Common myeloid progenitor, CD34-positive (primary cell): ENCODE results near the gene REX1BD.

Experiments
- CTCF ChIA-PET: fragments of 350-600 bp; sonication (Branson Sonifier 250); formaldehyde crosslinking; loops from one replicate; lab custom pipeline; 2021; ENCODE audit warnings: antibody characterized with exemption; lab: Charles Lee
- POLR2A ChIA-PET: fragments of 350-600 bp; sonication (Branson Sonifier 250); formaldehyde crosslinking; loops from one replicate; lab custom pipeline; 2021; ENCODE audit warnings: antibody characterized with exemption; lab: Charles Lee
- DNase-seq, 3 donors: peaks; one replicate each; pipeline versions ENCODE4 v3.0.0 to v3.0.0-alpha.2; 2013
- H3K27ac ChIP-seq, 2 experiments: 1 replicate in 1 of 2; 2 replicates in 1 of 2; pipeline ENCODE4 v1.7.0; 2013; ENCODE audit warnings: inconsistent platforms in 2 of 2, low read length in 2 of 2, mild to moderate bottlenecking in 2 of 2, low read depth in 1 of 2, moderate library complexity in 1 of 2; ENCODE audit not compliant: severe bottlenecking in 2 of 2, insufficient read depth in 1 of 2, poor library complexity in 1 of 2
- H3K27me3 ChIP-seq, 5 experiments: replicated peaks in 2 of 5; 1 replicate in 3 of 5; 2 replicates in 2 of 5; pipeline versions ENCODE4 v1.6.1 to v1.7.0; 2013; ENCODE audit warnings: low read length in 4 of 5, mild to moderate bottlenecking in 2 of 5, moderate library complexity in 2 of 5, inconsistent platforms in 1 of 5; ENCODE audit not compliant: insufficient read depth in 5 of 5, control insufficient read depth in 4 of 5
- H3K36me3 ChIP-seq, 4 experiments: 1 replicate in 2 of 4; 2 replicates in 2 of 4; pipeline versions ENCODE4 v1.6.1 to v1.7.0; 2013; ENCODE audit warnings: low read length in 3 of 4, control low read depth in 1 of 4, mild to moderate bottlenecking in 1 of 4; ENCODE audit not compliant: control insufficient read depth in 4 of 4, insufficient read depth in 4 of 4
- H3K4me1 ChIP-seq, 4 experiments: 1 replicate in 3 of 4; 2 replicates in 1 of 4; pipeline versions ENCODE4 v1.6.1 to v1.7.1; 2013; ENCODE audit warnings: low read length in 3 of 4, mild to moderate bottlenecking in 3 of 4, control low read depth in 1 of 4, inconsistent platforms in 1 of 4, moderate library complexity in 1 of 4; ENCODE audit not compliant: control insufficient read depth in 4 of 4, insufficient read depth in 4 of 4; ENCODE audit errors: control extremely low read depth in 1 of 4
- H3K4me3 ChIP-seq, 7 experiments: 1 replicate in 4 of 7; 2 replicates in 3 of 7; pipeline versions ENCODE4 v1.5.1 to v1.7.0; 2013; ENCODE audit warnings: mild to moderate bottlenecking in 7 of 7, low read length in 6 of 7, moderate library complexity in 6 of 7, inconsistent platforms in 2 of 7, low read depth in 2 of 7, control low read depth in 1 of 7; ENCODE audit not compliant: insufficient read depth in 4 of 7, control insufficient read depth in 1 of 7; ENCODE audit errors: extremely low read depth in 1 of 7
- H3K9me3 ChIP-seq, 5 experiments: 1 replicate in 4 of 5; 2 replicates in 1 of 5; pipeline versions ENCODE4 v1.6.1 to v1.7.1; 2013; ENCODE audit warnings: low read length in 4 of 5, mild to moderate bottlenecking in 2 of 5, inconsistent platforms in 1 of 5, low read depth in 1 of 5, moderate library complexity in 1 of 5; ENCODE audit not compliant: control insufficient read depth in 4 of 5, insufficient read depth in 2 of 5; ENCODE audit errors: control extremely low read depth in 1 of 5
- WGBS: methylation state at CpG from one replicate; pipeline ENCODE4 v1.1.5; 2013; ENCODE audit not compliant: insufficient coverage; 5-methylcytosine and 5-hydroxymethylcytosine counted together

Gene REX1BD

DNA sequence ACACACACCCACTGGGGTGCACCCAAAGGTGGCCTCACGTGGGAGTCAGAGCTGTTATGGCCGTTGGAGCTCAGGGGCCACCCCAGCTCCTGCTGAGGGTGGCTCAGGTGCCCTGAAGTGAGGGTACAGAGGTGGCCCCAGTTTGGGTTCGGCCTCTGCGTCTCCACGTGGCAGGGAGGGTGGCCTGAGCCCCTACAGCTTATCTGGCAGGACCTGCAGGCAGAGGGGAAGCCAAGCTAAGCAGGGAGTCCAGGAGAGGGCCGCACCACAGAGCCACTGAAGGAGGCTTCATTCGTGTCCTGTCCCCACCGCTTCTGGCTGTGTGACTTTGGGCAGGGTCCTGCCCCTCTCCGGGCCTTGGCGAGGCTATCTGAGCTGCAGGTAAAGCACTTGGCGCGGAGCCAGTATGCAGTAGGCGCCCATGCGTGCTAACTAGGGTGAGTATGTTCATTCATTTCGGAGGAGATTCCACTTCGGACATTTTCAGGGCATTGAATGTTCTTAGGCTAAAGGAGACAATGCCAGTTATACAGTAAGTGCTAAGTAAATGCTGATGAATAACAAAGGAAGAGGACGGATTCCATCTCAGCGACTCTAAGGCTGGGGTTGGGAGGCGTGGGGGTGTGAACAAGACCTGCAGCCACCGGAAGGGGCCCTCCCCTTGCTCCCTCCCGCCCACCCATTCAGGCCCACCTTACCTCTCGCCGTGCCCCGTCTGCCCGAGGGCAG lies 4.9 kb downstream of the REX1BD start:
- no peaks in the 10 kb centered on the region for H3K9me3 ChIP-seq
- H3K4me3 ChIP-seq, result peak overlapping the region in 1 of 7 experiments; percentile 55
- H3K4me1 ChIP-seq, result peaks cover 2 to 46% (median 40%) of the 10 kb centered on the region in 4 experiments
- H3K36me3 ChIP-seq, result peaks cover 0 to 14% (median 7%) of the 10 kb centered on the region in 4 experiments
- no peak overlapping the region for H3K27ac ChIP-seq
- peaks cover 0 to 39% (median 8%) of the 10 kb centered on the region in 5 experiments for H3K27me3 ChIP-seq
- ChIA-PET CTCF (interaction anchor here (0.7 to 2.4 kb wide), 15 partner anchors 22 to 326 kb away, joined by 3 to 12 read pairs (median 4); partner anchors contain the start of genes COPE, DDX49 and UBA52), POLR2A (no interaction called here)
- no peak for DNase-seq
- WGBS, result 70% methylated on average over 18 of the region's 25 CpGs

DNA sequence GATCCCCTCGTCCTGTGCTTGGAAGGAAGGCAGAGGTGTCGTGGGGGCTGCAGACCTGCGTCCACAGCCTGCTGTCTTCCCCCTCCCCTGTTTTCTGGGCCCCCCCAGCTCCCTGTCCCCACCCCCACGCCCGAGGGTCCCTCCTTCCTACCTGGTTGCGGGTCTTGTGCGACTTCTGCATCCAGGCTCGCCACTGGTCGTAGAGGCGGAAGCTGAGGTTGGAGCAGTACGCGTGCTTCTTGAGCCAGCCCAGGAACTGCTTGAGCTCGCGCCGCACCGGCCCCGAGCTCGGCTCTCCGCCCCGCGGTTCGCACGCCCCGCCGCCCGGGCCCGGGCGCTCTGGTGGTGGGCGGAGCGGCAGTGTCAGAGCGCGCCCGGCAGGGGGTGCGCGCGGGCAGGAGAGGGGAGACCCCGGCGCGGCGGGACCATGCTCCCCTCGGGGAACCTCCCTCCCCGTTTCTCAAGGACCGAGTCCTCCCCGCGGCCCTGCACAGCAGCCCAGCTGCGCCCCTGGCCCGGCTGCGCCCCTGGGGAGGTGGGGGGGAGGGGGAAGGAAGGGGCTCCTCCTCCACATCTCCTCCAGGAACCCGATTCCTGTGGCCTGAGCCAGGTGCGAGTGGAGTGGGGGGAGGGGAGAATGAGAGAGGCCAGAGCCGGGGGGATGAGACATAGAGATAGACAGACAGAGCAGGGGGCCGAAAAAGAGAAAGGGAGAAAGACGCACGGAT lies 5.7 kb downstream of the REX1BD start:
- peak; percentile 67 to 83 (median 83) for DNase-seq
- H3K9me3 ChIP-seq, result no peaks in the 10 kb centered on the region
- H3K27ac ChIP-seq, result no peak overlapping the region
- peak overlapping the region in 6 of 7 experiments; percentile 11 to 57 (median 40) for H3K4me3 ChIP-seq
- H3K27me3 ChIP-seq, result peaks cover 0 to 44% (median 8%) of the 10 kb centered on the region in 5 experiments
- ChIA-PET CTCF (interaction anchor here (0.6 to 2.4 kb wide), 14 partner anchors 22 to 1333 kb away, joined by 3 to 12 read pairs (median 4); partner anchors contain the start of genes COPE, DDX49 and UBA52), POLR2A (no interaction called here)
- H3K4me1 ChIP-seq, result peaks cover 2 to 43% (median 34%) of the 10 kb centered on the region in 4 experiments
- 1% methylated on average over 40 of the region's 54 CpGs for whole genome bisulfite sequencing
- H3K36me3 ChIP-seq, result peaks cover 0 to 14% (median 7%) of the 10 kb centered on the region in 4 experiments

DNA sequence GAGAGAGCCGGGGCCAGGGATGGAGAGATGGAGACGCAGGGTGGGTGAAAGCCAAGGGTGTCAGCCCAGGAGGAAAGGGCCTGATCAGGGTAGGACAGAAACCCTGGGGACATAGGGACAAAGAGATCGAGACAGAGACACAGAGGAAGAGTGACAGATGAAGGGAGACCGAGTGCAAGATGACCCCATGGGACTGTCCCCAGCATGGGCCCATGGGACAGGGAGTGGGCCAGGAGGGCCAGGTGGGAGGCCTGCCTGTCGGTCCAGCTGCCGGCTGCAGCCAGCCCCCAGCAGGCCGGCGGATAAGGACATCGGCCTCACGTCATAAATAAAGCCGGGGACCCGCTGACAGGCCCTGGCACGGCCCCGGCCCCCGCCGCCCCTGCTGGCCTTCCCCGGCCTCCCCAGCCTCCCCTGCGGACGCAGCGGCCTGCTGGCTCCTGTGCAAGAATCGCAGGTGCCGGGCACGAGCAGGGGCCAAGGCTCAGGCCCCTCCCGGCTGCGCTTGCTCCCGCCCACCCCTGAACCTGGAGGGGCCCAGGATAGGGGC lies 6.3 kb downstream of the REX1BD start:
- Histone ChIP-seq H3K27me3 (peaks cover 0 to 51% (median 8%) of the 10 kb centered on the region in 5 experiments), H3K4me1 (peaks cover 0 to 37% (median 27%) of the 10 kb centered on the region in 4 experiments), H3K27ac (no peak overlapping the region), H3K4me3 (peak overlapping the region in 6 of 7 experiments; percentile 11 to 57 (median 40)), H3K36me3 (peaks cover 0 to 14% (median 7%) of the 10 kb centered on the region in 4 experiments), H3K9me3 (no peaks in the 10 kb centered on the region)
- CTCF ChIA-PET, result interaction anchor here (1.1 to 2.4 kb wide), 6 partner anchors 35 to 252 kb away, joined by 4 to 12 read pairs (median 4); no protein-coding TSS in a partner anchor
- DNase-seq, result no peak
- POLR2A ChIA-PET, result no interaction called here
- 10% methylated on average over 19 of the region's 26 CpGs for WGBS

DNA sequence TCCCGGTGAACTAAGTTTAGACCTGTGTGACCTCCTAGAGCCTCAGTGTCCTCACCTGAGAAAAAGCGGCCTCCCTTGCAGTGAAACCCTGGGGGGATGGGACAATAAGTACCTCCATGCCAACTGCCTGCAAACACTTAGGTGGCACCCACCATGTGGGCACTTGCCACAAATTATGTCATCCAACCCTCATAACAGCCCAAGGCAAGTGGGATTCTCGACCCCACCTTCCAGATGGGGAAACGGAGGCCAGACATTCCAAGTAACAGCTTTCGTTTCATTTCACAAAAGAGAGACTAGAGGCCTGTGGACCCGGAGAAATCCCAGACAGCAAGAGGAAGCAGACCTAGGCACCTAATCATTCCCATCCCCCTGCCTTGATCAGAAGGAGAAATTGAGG lies 6.9 kb downstream of the REX1BD start:
- Histone ChIP-seq H3K36me3 (peaks cover 0 to 12% (median 6%) of the 10 kb centered on the region in 4 experiments), H3K9me3 (no peaks in the 10 kb centered on the region), H3K4me1 (peaks cover 0 to 31% (median 23%) of the 10 kb centered on the region in 4 experiments), H3K27me3 (peaks cover 0 to 53% (median 8%) of the 10 kb centered on the region in 5 experiments), H3K27ac (no peak overlapping the region), H3K4me3 (no peak overlapping the region)
- no peak for DNase-seq
- CTCF ChIA-PET, result interaction anchor here (1.2 kb wide), 1 partner anchor 37 kb away, joined by 3 read pairs; the partner anchor contains the start of gene KXD1
- 93% methylated on average over 4 of the region's 6 CpGs for WGBS
- POLR2A ChIA-PET, result no interaction called here

DNA sequence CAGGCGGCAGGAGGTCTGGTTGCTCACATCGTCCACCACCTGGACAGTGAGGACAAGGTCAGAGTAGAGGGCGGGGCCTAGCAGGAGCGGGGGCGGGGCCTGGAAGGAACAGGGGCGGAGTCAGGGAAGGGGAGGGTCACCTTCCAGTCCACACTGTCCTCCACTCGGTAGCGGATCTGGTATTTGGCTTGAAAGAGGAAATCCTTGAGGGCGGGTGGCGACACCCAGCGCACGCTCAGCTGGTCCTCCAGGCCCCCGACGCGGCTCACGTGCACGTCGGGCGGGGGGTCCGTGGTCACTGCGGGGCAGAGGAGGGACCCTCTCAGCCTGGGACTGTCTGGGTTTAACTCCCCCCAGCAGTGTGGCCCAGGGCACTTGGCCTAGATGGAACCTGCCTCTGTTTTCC lies 8.2 kb downstream of the REX1BD start:
- ChIA-PET POLR2A (interaction anchor here (0.6 kb wide), 1 partner anchor 15 kb away, joined by 3 read pairs; no protein-coding TSS in a partner anchor), CTCF (interaction anchor here (1.0 kb wide), 1 partner anchor 250 kb away, joined by 3 read pairs; no protein-coding TSS in a partner anchor)
- peak overlapping the region in 1 of 7 experiments; percentile 11 for H3K4me3 ChIP-seq
- peak in 2 of 3 donors; percentile 48 to 56 for DNase-seq
- no peaks in the 10 kb centered on the region for H3K9me3 ChIP-seq
- peaks cover 0 to 5% (median 0%) of the 10 kb centered on the region in 4 experiments for H3K36me3 ChIP-seq
- H3K4me1 ChIP-seq, result peaks cover 0 to 28% (median 23%) of the 10 kb centered on the region in 4 experiments
- H3K27me3 ChIP-seq, result peaks cover 0 to 61% (median 8%) of the 10 kb centered on the region in 5 experiments
- no peak overlapping the region for H3K27ac ChIP-seq
- WGBS, result 12% methylated on average over 16 of the region's 21 CpGs

DNA sequence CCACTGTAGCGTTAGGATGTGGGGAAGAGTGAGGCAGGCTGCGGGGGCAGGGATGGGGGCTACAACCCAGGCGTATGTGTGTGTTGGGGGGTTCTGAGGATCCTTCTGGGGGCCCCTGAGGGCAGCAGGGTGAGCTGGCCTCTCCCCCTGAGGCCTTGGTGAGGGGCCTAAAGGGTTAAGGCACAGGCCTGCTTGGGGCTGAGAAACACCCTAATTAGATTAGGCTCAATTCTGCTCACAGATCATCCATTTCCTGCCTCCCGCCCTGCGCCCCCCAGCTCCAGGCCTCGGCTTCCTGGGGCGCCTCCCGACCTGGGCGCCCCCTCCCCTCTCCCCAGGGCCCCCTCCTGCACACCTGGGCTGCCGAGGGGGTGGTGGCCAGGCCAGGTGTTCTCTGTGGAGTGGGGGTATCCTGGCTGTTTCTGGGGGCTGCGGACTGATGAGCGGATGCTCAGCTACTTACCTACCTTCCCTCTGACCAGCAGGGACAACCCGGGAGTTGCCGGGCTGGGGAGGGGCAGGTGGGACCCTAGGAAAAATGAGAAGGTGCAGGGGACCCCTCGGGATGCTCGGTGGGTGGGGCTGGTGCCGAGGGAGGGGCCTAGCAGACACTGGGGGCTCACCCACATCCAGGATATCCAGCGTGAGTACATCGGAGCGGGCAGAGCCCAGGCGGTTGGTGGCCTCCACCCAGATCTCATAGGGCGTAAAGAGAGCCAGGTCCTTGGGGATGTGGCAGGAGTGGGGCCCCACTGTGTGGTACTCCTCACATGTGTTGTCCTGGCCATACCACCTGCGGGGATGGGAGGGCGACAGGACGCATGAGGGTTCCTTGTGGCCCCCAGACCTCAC lies 9.4 kb downstream of the REX1BD start:
- Histone ChIP-seq H3K27ac (no peak overlapping the region), H3K36me3 (no peaks in the 10 kb centered on the region), H3K4me3 (no peak overlapping the region), H3K9me3 (no peaks in the 10 kb centered on the region), H3K4me1 (peaks cover 0 to 28% (median 23%) of the 10 kb centered on the region in 4 experiments), H3K27me3 (peaks cover 0 to 74% (median 11%) of the 10 kb centered on the region in 5 experiments)
- ChIA-PET CTCF (interaction anchor here (0.5 to 1.2 kb wide), 4 partner anchors 9 to 266 kb away, joined by 3 read pairs; no protein-coding TSS in a partner anchor), POLR2A (no interaction called here)
- no peak for DNase-seq
- 84% methylated on average over 7 of the region's 25 CpGs for WGBS
